Stomach (tissue), 4 donors: ENCODE data around the gene APPL1.

Experiments used
- CTCF ChIP-seq, 7 experiments: fragments of 450-650 bp in 4 of 7; fragments of 200-600 bp in 3 of 7; sonication (generic) in 3 of 7; IDR thresholded peaks; one replicate each; pipeline ENCODE4 v1.5.1; 2016 to 2019; ENCODE audit warnings: antibody characterized with exemption in 7 of 7, control low read depth in 2 of 7, mild to moderate bottlenecking in 1 of 7
- EP300 ChIP-seq: sonication (generic); formaldehyde crosslinking; IDR thresholded peaks from one replicate; pipeline ENCODE4 v1.6.1; 2017; ENCODE audit warnings: antibody characterized with exemption
- POLR2A ChIP-seq, 4 donors: fragments of 450-650 bp; IDR thresholded peaks; one replicate each; pipeline ENCODE4 v1.6.1; 2016; ENCODE audit warnings: antibody characterized with exemption in 4 of 4, control low read depth in 2 of 4, mild to moderate bottlenecking in 1 of 4, moderate library complexity in 1 of 4
- POLR2AphosphoS5 ChIP-seq, 3 donors: sonication (generic); formaldehyde crosslinking; IDR thresholded peaks; one replicate each; pipeline ENCODE4 v1.6.1; 2016; ENCODE audit warnings: antibody characterized with exemption in 3 of 3

GRCh38 chr3:57252404-57252803 is 24.9 kb downstream of the APPL1 start:
- TF ChIP-seq EP300 (no peak), CTCF (IDR thresholded peaks at IDR 0.05) (no peak), POLR2A (IDR thresholded peaks at IDR 0.05) (no peak), POLR2AphosphoS5 (IDR thresholded peaks at IDR 0.05) (no peak)
